ENCODE measurements around the gene STK10.

STK10 gene

GRCh38 chr5:172106511-172107356 lies 81.3 kb downstream of the STK10 start:
- DNase-seq, result peak; percentile 55

- no peak for DNase-seq
These were observed 82.2 kb downstream of the STK10 start for GRCh38 chr5:172105811-172106210.

- DNase-seq, result no peak
These were observed 83.0 kb downstream of the STK10 start for GRCh38 chr5:172104801-172105701.

- no peak for DNase-seq
These were observed 84.0 kb downstream of the STK10 start for GRCh38 chr5:172104021-172104420.

GRCh38 chr5:172102913-172103626 lies 85.0 kb downstream of the STK10 start:
- no peak for DNase-seq

GRCh38 chr5:172102218-172102870 lies 85.7 kb downstream of the STK10 start:
- no peak for DNase-seq

- DNase-seq, result no peak
These were observed 86.3 kb downstream of the STK10 start for GRCh38 chr5:172101547-172102217.

GRCh38 chr5:172098883-172099282 lies 89.1 kb downstream of the STK10 start:
- DNase-seq, result no peak

GRCh38 chr5:172098046-172098445 lies 90.0 kb downstream of the STK10 start:
- no peak for DNase-seq

GRCh38 chr5:172097356-172097755 lies 90.7 kb downstream of the STK10 start:
- no peak for DNase-seq

- DNase-seq, result no peak
These were observed 91.7 kb downstream of the STK10 start for GRCh38 chr5:172096207-172096940.

GRCh38 chr5:172095368-172096206 lies 92.4 kb downstream of the STK10 start:
- DNase-seq, result no peak

GRCh38 chr5:172093965-172094364 lies 94.1 kb downstream of the STK10 start:
- DNase-seq, result no peak

- DNase-seq, result no peak
These were observed 94.5 kb downstream of the STK10 start for GRCh38 chr5:172093559-172093958.

GRCh38 chr5:172091956-172092732 lies 95.9 kb downstream of the STK10 start:
- no peak for DNase-seq

GRCh38 chr5:172090976-172091547 lies 97.0 kb downstream of the STK10 start:
- DNase-seq, result no peak

- DNase-seq, result no peak
These were observed 98.5 kb downstream of the STK10 start for GRCh38 chr5:172089298-172090117.

GRCh38 chr5:172088801-172089200 lies 99.2 kb downstream of the STK10 start:
- DNase-seq, result no peak

All from activated CD4-positive, alpha-beta T cell treated with anti-CD3 and anti-CD28 coated beads for 1 hour (primary cell).